ENCODE results near the gene KRT8.
"Not testable (repeated sequence)": the region's sequence is repeated elsewhere in the genome, so short reads cannot be mapped to it uniquely, and the experiment has no call there.

KRT8 gene

GRCh38 chr12:52873832-52874572 lies 30.9 kb downstream of the KRT8 start:
- DNase-seq: no peak

- DNase-seq: no peak
Observed at GRCh38 chr12:52873513-52873831, 31.4 kb downstream of the KRT8 start.

GRCh38 chr12:52872644-52873389 lies 32.1 kb downstream of the KRT8 start:
- no peak for DNase-seq

GRCh38 chr12:52871291-52872039 lies 33.4 kb downstream of the KRT8 start:
- DNase-seq: no peak

- no peak for DNase-seq
Observed at GRCh38 chr12:52870361-52871290, 34.2 kb downstream of the KRT8 start.

- DNase-seq: no peak
Observed at GRCh38 chr12:52867642-52868041, 37.2 kb downstream of the KRT8 start.

- DNase-seq: no peak
Observed at GRCh38 chr12:52867152-52867551, 37.7 kb downstream of the KRT8 start.

GRCh38 chr12:52865090-52865944 lies 39.6 kb downstream of the KRT8 start:
- DNase-seq: no peak

GRCh38 chr12:52862023-52862422 lies 42.9 kb downstream of the KRT8 start:
- no peak for DNase-seq

- no peak for DNase-seq
Observed at GRCh38 chr12:52861511-52861910, 43.4 kb downstream of the KRT8 start.

- no peak for DNase-seq
Observed at GRCh38 chr12:52860102-52860823, 44.6 kb downstream of the KRT8 start.

GRCh38 chr12:52857500-52857899 lies 47.4 kb downstream of the KRT8 start:
- DNase-seq: no peak

- no peak for DNase-seq
Observed at GRCh38 chr12:52856787-52857186, 48.1 kb downstream of the KRT8 start.

GRCh38 chr12:52856077-52856476 lies 48.8 kb downstream of the KRT8 start:
- not testable (repeated sequence) for DNase-seq

GRCh38 chr12:52851787-52852186 lies 53.1 kb downstream of the KRT8 start:
- DNase-seq: no peak

GRCh38 chr12:52850681-52851080 lies 54.2 kb downstream of the KRT8 start:
- DNase-seq: no peak

- no peak for DNase-seq
Observed at GRCh38 chr12:52849511-52849910, 55.4 kb downstream of the KRT8 start.

GRCh38 chr12:52848661-52849255 lies 56.1 kb downstream of the KRT8 start, which contains the start of gene KRT78:
Gene KRT78, minus strand, starts transcription at chr12:52848994. Its CDS starts 64 bp downstream, at chr12:52848930.
- no peak for DNase-seq

- no peak for DNase-seq
Observed at GRCh38 chr12:52847335-52848102, 57.4 kb downstream of the KRT8 start.
